ENCODE measurements around the gene GABRB2.

GABRB2 gene

DNA sequence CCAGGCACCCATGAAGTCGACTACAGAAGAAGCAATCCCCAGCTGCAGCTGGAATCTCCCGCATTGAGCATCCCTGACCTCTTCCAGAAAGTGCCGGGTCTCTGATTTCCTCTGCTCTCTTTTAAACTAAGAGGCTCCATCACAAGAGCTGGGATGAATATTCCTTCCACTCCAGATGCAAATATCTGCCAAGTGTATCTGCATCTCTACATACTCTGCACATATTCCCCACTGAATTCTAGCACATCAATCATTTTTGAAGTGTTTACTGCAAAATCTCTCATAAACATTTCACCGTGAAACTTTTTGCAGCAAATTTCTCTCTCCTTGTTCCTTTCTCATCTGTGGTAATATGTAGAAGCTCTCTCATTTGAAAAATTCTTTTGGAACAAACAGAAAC lies 161.5 kb downstream of the GABRB2 start:
- Histone ChIP-seq H3K9me3 (ENCODE audit: insufficient read depth, low read length, severe bottlenecking) (no peaks in the 10 kb centered on the region), H3K4me1 (ENCODE audit: insufficient read depth, low read length) (no peaks in the 10 kb centered on the region), H4K20me1 (ENCODE audit: insufficient read depth, low read length) (no peaks in the 10 kb centered on the region), H3K27ac (ENCODE audit: low read length) (no peak overlapping the region), H3K36me3 (ENCODE audit: insufficient read depth, low read length) (no peaks in the 10 kb centered on the region), H2AFZ (ENCODE audit: low read depth, low read length) (no peak overlapping the region), H3K27me3 (ENCODE audit: insufficient read depth, low read length, poor library complexity) (no peaks in the 10 kb centered on the region), H3K4me3 (ENCODE audit: low read depth in 1 of 2, low read length in 2 of 2) (no peak overlapping the region), H3K4me2 (ENCODE audit: insufficient read depth, low read length) (no peak overlapping the region), H3K9ac (ENCODE audit: low read depth, low read length) (no peak overlapping the region), H3K79me2 (ENCODE audit: insufficient read depth, low read length) (no peaks in the 10 kb centered on the region)
- ATAC-seq (ENCODE audit: insufficient read depth, low read depth) (no peak), DNase-seq (no peak)
- TF ChIP-seq, protein P1, sequence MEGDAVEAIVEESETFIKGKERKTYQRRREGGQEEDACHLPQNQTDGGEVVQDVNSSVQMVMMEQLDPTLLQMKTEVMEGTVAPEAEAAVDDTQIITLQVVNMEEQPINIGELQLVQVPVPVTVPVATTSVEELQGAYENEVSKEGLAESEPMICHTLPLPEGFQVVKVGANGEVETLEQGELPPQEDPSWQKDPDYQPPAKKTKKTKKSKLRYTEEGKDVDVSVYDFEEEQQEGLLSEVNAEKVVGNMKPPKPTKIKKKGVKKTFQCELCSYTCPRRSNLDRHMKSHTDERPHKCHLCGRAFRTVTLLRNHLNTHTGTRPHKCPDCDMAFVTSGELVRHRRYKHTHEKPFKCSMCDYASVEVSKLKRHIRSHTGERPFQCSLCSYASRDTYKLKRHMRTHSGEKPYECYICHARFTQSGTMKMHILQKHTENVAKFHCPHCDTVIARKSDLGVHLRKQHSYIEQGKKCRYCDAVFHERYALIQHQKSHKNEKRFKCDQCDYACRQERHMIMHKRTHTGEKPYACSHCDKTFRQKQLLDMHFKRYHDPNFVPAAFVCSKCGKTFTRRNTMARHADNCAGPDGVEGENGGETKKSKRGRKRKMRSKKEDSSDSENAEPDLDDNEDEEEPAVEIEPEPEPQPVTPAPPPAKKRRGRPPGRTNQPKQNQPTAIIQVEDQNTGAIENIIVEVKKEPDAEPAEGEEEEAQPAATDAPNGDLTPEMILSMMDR (IDR thresholded peaks at IDR 0.05; ENCODE audit: borderline replicate concordance, extremely low read depth, low read length, poor library complexity, severe bottlenecking) = no peak
- TF ChIP-seq EZH2 (IDR thresholded peaks at IDR 0.05; ENCODE audit: borderline replicate concordance, low read depth, low read length, severe bottlenecking) = no peak

DNA sequence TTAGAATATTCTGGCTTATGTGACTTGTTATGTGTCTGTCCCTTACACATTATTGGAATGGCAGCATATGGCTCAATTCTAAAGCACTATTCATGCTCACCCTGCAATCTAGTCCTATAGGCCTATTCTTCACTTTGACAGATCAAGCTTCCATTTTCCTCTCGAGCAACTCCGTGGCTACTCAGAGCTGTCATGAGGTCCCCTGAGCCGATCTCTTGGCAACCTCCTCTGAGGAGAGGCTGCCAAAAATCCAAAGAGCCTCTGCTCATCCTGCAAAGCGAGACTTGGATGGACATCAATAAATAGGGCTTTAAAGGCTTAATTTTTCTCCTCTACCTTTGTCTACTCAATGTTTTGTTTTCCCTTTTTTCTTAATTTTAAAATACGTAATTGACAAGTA lies 163.8 kb downstream of the GABRB2 start:
- no peaks in the 10 kb centered on the region for H3K79me2 ChIP-seq (ENCODE audit: insufficient read depth, low read length)

DNA sequence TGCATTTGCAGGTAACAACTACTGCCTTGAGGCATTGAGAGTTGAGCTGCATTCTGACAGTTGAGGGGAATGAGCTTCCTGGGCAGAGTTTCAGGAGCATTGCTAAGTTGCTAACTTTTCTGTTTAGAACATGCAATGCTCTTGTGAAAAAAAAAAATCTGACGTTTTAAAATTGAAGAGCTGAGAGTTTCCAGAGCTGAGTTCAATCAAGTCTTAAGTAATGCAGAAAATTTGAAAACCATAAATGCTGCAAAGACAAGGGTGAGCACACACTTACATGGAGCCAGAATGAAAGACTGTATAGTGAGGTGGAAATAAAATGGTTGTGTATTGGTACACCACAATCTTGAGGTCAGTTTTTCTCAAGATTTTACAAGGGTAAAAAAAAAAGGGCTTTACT lies 166.0 kb downstream of the GABRB2 start:
- H3K9ac ChIP-seq (ENCODE audit: low read depth, low read length) = no peak overlapping the region
- H3K4me3 ChIP-seq (ENCODE audit: low read depth in 1 of 2, low read length in 2 of 2) = no peak overlapping the region
- no peak for DNase-seq
- H4K20me1 ChIP-seq (ENCODE audit: insufficient read depth, low read length) = no peaks in the 10 kb centered on the region
- no peaks in the 10 kb centered on the region for H3K79me2 ChIP-seq (ENCODE audit: insufficient read depth, low read length)
- no peak overlapping the region for H3K4me2 ChIP-seq (ENCODE audit: insufficient read depth, low read length)
- H3K9me3 ChIP-seq (ENCODE audit: insufficient read depth, low read length, severe bottlenecking) = no peaks in the 10 kb centered on the region
- H3K27ac ChIP-seq (ENCODE audit: low read length) = no peak overlapping the region
- TF ChIP-seq EZH2 (IDR thresholded peaks at IDR 0.05; ENCODE audit: borderline replicate concordance, low read depth, low read length, severe bottlenecking) = no peak
- TF ChIP-seq, protein P1 (IDR thresholded peaks at IDR 0.05; ENCODE audit: borderline replicate concordance, extremely low read depth, low read length, poor library complexity, severe bottlenecking) = no peak
- ATAC-seq (ENCODE audit: insufficient read depth, low read depth) = peak; percentile 35; the same call in 1 of the 3 replicates
- H3K27me3 ChIP-seq (ENCODE audit: insufficient read depth, low read length, poor library complexity) = no peaks in the 10 kb centered on the region
- no peaks in the 10 kb centered on the region for H3K4me1 ChIP-seq (ENCODE audit: insufficient read depth, low read length)
- H2AFZ ChIP-seq (ENCODE audit: low read depth, low read length) = no peak overlapping the region
- H3K36me3 ChIP-seq (ENCODE audit: insufficient read depth, low read length) = no peaks in the 10 kb centered on the region

More for the DNA sequence above, 163.8 kb downstream of the GABRB2 start:
- DNase-seq (no peak), ATAC-seq (ENCODE audit: insufficient read depth, low read depth) (no peak)
- H3K4me2 ChIP-seq (ENCODE audit: insufficient read depth, low read length) = no peak overlapping the region
- H2AFZ ChIP-seq (ENCODE audit: low read depth, low read length) = no peak overlapping the region
- H3K4me3 ChIP-seq (ENCODE audit: low read depth in 1 of 2, low read length in 2 of 2) = no peak overlapping the region
- no peaks in the 10 kb centered on the region for H3K27me3 ChIP-seq (ENCODE audit: insufficient read depth, low read length, poor library complexity)
- no peak for TF ChIP-seq EZH2 (IDR thresholded peaks at IDR 0.05; ENCODE audit: borderline replicate concordance, low read depth, low read length, severe bottlenecking)
- TF ChIP-seq, protein P1 (IDR thresholded peaks at IDR 0.05; ENCODE audit: borderline replicate concordance, extremely low read depth, low read length, poor library complexity, severe bottlenecking) = no peak
- H3K4me1 ChIP-seq (ENCODE audit: insufficient read depth, low read length) = no peaks in the 10 kb centered on the region
- no peak overlapping the region for H3K27ac ChIP-seq (ENCODE audit: low read length)
- H3K9ac ChIP-seq (ENCODE audit: low read depth, low read length) = no peak overlapping the region
- no peaks in the 10 kb centered on the region for H3K36me3 ChIP-seq (ENCODE audit: insufficient read depth, low read length)
- H3K9me3 ChIP-seq (ENCODE audit: insufficient read depth, low read length, severe bottlenecking) = no peaks in the 10 kb centered on the region
- no peaks in the 10 kb centered on the region for H4K20me1 ChIP-seq (ENCODE audit: insufficient read depth, low read length)

DNA sequence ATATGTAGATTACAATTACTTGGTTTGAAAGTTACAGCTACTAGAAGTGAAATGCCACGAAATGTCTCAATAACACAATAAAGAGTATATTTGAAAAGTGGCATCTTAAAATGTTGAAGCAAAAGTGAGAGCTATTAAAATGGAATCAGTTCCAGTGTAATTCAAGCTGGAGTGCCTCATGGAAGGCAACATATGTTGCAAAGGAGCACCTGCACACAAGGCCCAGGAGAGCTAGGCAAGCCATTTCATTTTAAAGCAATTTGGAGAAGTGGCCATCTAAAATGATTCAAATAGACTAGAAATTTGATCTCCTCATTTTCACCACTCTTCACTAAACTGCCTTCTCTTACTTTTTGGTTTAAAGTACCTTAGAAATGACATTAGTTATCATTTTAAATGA lies 167.8 kb downstream of the GABRB2 start:
- no peak for ATAC-seq (ENCODE audit: insufficient read depth, low read depth)
- H3K9ac ChIP-seq (ENCODE audit: low read depth, low read length) = no peak overlapping the region

More for the DNA sequence above, 167.8 kb downstream of the GABRB2 start:
- Histone ChIP-seq H4K20me1 (ENCODE audit: insufficient read depth, low read length) (no peaks in the 10 kb centered on the region), H3K27ac (ENCODE audit: low read length) (no peak overlapping the region), H3K4me3 (ENCODE audit: low read depth in 1 of 2, low read length in 2 of 2) (no peak overlapping the region), H3K79me2 (ENCODE audit: insufficient read depth, low read length) (no peaks in the 10 kb centered on the region), H2AFZ (ENCODE audit: low read depth, low read length) (no peak overlapping the region), H3K36me3 (ENCODE audit: insufficient read depth, low read length) (no peaks in the 10 kb centered on the region), H3K4me2 (ENCODE audit: insufficient read depth, low read length) (no peak overlapping the region), H3K9me3 (ENCODE audit: insufficient read depth, low read length, severe bottlenecking) (no peaks in the 10 kb centered on the region), H3K27me3 (ENCODE audit: insufficient read depth, low read length, poor library complexity) (no peaks in the 10 kb centered on the region), H3K4me1 (ENCODE audit: insufficient read depth, low read length) (no peaks in the 10 kb centered on the region)
- TF ChIP-seq, protein P1 (IDR thresholded peaks at IDR 0.05; ENCODE audit: borderline replicate concordance, extremely low read depth, low read length, poor library complexity, severe bottlenecking) = no peak
- TF ChIP-seq EZH2 (IDR thresholded peaks at IDR 0.05; ENCODE audit: borderline replicate concordance, low read depth, low read length, severe bottlenecking) = no peak
- no peak for DNase-seq
